HG03064 (cell line): Measurements from ENCODE around the gene IP6K3.

Source experiments
- ATAC-seq: cut with Tn5 transposase; IDR thresholded peaks from one replicate; pipeline ENCODE4 v1.9.1; 2021; ENCODE audit warnings: low read depth; ENCODE audit not compliant: unreplicated experiment

The IP6K3 gene

DNA sequence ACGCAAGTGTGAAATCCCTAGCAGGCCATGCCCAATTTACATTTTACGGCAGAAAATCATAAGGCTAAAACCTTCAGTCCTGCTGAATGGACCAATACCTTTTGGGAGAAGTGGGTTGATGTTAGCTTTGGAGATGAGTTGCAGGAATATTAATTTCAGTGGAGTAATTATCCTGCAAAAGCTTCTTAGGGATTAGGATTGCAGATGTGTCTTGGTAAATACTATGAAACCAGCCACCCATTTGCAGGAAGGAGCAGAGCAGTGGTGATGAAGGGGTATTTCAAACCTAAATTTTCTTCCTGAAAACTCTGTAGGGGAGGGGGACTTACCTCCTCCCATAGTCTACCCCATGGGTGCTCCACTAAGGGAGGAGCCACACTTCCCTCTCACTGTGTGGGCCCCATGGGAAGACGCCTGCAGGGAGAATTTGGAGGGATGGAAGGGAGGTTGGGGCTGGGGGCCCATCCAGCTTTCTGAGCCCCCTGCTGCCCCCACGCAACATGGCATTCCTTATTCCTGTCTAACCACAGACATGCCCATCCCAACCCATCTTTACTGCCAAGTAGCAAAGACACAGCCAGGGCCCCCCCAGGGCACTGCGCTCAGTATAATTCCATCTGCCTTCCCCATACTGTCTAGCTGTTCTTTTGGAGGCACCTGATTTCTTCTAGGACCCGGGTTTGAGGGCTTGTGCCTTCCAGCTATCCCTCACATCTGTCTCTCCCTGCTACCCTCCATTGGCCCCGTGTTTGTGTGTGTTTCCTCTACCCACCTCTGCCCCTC lies 20.6 kb downstream of the IP6K3 start:
- ATAC-seq, result no peak

DNA sequence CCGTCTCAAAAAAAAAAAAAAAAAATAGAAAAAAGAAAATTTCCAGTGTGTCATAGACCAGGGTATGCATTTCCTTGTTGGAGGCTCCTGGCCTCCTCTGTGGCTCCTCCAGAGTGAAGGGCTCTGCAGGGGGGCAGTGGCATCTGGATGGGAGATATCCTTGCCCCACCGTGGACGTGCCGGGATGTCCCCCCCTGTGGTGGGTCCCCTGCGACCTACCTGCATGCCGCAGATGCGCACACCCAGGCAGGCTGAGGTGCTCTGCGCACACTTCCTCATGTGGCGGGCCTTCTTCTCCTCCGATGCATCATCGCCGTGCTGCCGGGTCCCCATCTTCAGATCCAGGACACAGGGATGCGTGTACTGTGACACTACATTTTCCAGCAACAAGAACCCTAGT lies 21.5 kb downstream of the IP6K3 start:
- ATAC-seq, result no peak

DNA sequence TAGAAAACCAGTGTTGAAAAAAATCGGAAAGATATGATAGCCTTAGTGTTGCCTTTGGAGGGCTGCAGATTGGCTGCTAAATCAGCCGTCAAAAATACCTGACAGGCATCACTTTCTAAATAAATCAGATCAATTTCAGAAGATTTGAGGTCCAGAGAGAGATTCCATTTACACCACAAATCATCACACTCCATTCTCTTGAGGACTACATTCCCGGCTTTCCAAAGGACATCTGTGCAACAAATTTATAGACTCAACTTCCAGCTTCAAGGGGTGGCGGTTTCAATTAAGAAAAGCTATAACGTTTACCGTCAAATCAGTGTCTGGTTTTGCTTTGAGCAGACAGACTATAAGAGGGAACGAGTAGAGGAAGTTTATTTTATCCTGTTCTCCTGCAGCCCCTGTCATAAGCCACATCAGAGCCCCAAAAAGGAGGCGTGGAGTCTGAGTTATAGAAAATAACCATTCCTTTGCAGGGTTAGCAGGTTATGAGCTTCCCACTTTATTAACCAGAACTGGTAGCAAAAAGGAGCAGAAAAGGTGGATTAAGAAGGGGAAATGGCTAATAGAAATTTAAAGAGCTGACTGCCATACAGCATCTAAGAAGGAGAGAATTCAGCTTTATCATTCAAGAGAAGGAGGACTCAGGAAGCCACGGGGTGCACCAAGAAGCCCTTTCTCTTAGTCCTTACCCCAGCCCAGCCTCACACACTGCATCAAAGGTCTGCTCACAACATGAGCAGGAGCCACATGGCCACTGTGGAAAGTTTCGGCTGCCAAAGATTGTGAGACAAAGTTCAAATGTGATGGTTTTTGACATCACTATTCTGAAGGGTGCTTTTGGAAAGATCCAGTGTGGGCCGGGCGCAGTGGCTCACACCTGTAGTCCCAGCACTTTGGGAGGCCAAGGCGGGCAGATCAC lies 22.3 kb downstream of the IP6K3 start:
- ATAC-seq, result no peak

GRCh38 chr6:33723371-33724085 lies 23.2 kb downstream of the IP6K3 start:
- ATAC-seq, result no peak

DNA sequence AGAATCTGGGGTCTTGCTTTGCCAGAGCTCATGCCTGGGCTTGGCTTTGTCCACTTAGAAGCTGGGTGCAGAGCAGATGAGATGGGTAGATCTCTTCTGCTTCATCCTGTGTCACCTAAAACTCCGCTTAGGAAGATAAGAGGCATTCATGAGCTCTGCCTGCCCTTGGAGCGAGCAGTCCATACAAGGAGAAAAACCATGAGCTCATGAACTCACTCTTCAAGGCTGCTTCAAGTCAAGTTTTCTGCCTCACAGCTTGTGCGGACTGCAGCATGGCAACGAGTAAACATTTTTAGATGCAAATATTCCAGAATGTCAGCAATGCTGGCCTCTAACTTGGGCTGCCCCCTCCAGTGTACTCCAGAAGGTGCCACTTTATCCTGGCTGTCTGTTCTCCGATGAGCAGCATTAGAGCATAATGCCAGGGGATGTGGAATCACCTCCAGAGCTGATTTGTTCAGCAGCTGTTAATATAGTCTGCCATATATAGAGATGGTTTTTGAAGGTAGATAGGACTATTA lies 24.5 kb downstream of the IP6K3 start:
- no peak for ATAC-seq

GRCh38 chr6:33721508-33721907 lies 25.2 kb downstream of the IP6K3 start:
- no peak for ATAC-seq

DNA sequence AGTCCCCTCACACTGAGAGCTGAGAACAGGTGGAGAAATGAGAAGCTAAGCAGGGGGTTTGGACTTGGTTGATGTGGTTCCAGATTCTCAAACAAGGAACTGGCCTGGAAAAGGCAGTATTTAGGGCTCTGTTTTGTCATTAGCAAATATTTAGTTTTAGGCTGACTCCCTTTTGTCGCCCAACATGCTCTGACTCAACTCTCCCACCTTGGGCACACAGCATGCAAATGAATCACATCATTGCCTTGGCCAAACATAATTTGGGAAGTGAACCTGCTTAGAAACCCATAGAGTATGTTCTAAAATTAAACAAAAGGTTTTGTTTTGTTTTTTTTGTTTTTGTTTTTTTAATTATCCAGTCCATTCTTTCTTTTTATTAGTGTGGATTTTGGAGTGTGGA lies 25.7 kb downstream of the IP6K3 start:
- no peak for ATAC-seq

- ATAC-seq, result no peak
Measured at GRCh38 chr6:33719326-33719987, 27.2 kb downstream of the IP6K3 start.

DNA sequence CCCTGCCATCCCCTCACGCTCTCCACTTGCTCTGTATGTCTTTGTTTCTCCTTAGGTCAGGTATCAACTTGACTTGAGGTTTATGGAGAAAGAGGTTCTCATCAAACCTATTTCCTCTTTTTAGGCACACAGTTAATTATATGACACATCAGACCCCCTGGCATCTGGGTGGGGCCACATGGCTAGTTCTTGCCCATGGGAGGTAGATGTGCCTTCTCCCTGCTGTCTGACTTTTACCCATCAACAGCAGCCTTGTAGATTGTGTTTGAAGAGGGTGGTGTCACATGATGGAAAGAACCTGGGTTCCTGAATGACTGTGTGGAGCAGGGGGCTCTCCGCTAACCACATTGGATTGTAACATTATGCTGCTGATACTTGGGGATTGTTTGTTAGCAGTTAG lies 28.0 kb downstream of the IP6K3 start:
- ATAC-seq, result no peak

GRCh38 chr6:33717934-33718455 lies 28.7 kb downstream of the IP6K3 start:
- no peak for ATAC-seq

GRCh38 chr6:33716890-33717632 lies 29.6 kb downstream of the IP6K3 start:
- ATAC-seq, result no peak

GRCh38 chr6:33716379-33716778 lies 30.3 kb downstream of the IP6K3 start:
- no peak for ATAC-seq

- no peak for ATAC-seq
Measured at GRCh38 chr6:33714385-33715040, 32.2 kb downstream of the IP6K3 start.

DNA sequence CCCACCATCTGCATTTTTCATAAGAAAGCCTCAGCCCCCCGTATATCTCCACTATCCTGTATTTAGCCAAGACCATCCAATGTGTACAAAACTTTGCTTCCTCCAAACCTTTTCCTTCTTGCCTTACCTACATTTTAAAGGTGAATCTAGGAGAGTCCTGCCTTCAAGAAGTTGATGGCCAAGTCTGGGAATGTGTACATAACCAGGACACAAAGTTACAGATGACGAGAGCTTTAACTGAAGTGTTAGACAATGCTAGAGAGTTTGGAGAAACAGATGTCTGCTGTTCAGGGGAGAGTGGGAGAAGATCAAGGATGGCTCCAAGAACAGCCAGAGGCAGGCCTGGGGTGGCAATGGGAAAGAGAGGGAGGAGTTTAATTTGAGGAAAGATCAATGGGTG lies 32.9 kb downstream of the IP6K3 start:
- ATAC-seq, result no peak

GRCh38 chr6:33712914-33713313 lies 33.8 kb downstream of the IP6K3 start:
- ATAC-seq, result no peak

DNA sequence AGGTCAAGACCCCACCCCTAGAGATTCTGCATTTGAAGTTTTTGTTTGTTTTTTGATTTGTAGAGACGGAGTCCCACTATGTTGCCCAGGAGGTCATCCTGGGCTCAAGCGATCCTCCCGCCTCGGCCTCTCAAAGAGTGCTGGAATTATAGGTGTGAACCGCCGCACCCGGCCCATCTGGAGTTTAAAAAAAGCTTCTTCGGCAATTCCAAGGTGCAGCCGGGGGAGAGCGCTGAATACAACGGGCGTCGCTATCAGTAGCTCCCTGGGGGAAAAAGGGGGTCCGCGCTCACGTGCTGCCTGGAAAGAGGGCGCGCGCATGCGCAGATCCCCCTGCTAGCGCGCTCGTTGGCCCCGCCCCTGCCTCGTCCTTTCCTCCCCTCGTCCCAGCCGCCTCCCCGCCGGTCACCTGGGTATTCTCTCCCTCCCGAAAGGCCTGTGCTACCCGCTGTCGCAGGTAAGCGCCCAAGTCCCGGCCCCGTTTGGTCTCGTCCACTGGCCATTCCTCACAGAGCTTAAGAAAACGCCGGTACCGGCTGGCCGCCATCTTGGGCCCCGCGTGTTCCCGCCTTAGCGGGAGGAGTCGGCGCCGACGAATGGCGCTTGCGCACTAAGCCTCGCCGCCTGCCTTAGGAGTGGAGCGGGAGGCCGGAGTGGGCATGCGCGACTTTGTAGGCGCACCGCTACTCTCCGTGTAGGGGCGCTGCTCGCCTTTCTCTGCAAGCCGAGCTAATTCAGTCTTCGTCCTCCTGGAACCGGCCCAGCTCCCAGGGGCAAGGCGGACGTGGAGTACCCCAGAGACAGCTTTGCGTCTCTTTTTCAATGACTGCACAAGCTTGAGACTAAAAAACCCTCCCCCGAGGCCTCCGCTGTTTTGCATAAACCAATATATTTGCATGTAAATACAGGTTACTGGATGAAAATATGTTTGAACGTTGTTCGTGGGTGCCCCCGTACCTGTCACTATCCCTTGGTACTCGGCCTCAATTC lies 35.3 kb downstream of the IP6K3 start, which contains the start of gene UQCC2:
UQCC2 (minus strand) TSS at position 561 of the 990 bp plus-strand sequence; CDS start at position 547, 14 bp downstream.
- peak; percentile 63 for ATAC-seq

GRCh38 chr6:33710296-33711121 lies 36.2 kb downstream of the IP6K3 start:
- no peak for ATAC-seq
